ENCODE data around the gene LRCOL1. TPM values are rescaled to one million over a fixed set of nuclear protein-coding genes. Genes with fewer than 3 reads are reported as not detected.

The LRCOL1 gene
- total and polyA plus RNA-seq, 2 experiments from 2014 or later: 1.7 TPM; not detected in 1

DNA sequence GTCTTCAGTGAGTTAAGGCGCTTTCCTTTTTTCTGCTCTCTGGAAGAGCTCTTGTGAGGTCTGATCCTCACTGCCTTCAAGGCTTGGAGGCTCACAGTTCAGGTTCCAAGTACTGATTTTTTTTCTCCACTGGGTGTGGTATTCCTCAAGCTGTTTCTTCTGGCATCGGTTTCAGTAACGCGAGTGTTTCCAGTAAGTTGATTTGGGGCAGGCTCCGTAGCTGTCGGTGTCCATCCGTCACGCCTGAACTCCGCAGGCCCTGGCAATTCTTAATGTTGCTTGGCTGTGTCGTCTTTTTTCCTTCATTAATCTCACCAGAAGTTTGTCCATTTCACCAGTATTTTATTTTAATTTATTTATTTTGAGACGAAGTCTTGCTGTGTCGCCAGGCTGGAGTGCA lies 30.6 kb downstream of the LRCOL1 start (continued):
- TF ChIP-seq, protein P1, sequence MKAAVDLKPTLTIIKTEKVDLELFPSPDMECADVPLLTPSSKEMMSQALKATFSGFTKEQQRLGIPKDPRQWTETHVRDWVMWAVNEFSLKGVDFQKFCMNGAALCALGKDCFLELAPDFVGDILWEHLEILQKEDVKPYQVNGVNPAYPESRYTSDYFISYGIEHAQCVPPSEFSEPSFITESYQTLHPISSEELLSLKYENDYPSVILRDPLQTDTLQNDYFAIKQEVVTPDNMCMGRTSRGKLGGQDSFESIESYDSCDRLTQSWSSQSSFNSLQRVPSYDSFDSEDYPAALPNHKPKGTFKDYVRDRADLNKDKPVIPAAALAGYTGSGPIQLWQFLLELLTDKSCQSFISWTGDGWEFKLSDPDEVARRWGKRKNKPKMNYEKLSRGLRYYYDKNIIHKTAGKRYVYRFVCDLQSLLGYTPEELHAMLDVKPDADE (IDR thresholded peaks at IDR 0.05): no peak
- no peak for TF ChIP-seq STAT1 (IDR thresholded peaks at IDR 0.05; ENCODE audit: unreplicated experiment)
- no peak for TF ChIP-seq NANOG (IDR thresholded peaks at IDR 0.05; ENCODE audit: borderline replicate concordance)
- TF ChIP-seq, protein P2, sequence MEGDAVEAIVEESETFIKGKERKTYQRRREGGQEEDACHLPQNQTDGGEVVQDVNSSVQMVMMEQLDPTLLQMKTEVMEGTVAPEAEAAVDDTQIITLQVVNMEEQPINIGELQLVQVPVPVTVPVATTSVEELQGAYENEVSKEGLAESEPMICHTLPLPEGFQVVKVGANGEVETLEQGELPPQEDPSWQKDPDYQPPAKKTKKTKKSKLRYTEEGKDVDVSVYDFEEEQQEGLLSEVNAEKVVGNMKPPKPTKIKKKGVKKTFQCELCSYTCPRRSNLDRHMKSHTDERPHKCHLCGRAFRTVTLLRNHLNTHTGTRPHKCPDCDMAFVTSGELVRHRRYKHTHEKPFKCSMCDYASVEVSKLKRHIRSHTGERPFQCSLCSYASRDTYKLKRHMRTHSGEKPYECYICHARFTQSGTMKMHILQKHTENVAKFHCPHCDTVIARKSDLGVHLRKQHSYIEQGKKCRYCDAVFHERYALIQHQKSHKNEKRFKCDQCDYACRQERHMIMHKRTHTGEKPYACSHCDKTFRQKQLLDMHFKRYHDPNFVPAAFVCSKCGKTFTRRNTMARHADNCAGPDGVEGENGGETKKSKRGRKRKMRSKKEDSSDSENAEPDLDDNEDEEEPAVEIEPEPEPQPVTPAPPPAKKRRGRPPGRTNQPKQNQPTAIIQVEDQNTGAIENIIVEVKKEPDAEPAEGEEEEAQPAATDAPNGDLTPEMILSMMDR (conservative IDR thresholded peaks at IDR 0.05; ENCODE audit: low read depth in 2 of 2): no peak

DNA sequence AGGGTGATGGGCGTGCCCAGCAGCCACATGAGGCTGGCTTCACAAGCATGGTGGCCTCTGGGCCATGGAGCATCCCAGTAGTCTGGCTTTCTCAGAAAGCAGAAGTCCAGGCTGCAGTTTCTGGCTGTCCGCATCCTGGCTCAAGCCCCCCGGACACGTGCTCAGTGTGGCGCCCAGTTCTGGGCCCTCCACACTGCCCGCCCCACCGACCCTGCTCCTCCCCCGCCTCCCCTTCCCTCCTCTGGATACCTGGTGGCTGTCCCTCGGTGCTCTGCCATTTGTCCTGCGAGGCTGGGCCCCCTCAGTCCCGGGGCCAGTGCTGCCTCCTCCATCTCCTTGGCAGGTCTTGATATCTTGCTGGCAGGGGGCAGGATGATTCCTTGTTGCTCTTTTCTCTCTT lies 31.6 kb downstream of the LRCOL1 start:
- Mint-ChIP-seq H3K9me3 (no peaks in the 10 kb centered on the region), H3K4me3 (no peak overlapping the region; the same call in 2 of the 3 replicates), H3K27me3 (ENCODE audit: insufficient read depth, low read depth, poor library complexity) (peaks cover 35% of the 10 kb centered on the region), H3K4me1 (peaks cover 5% of the 10 kb centered on the region), H3K36me3 (ENCODE audit: low read depth) (peaks cover 40% of the 10 kb centered on the region), H3K27ac (no peak overlapping the region)
- no peak for TF ChIP-seq CREB1 (CRISPR knock-in tag; IDR thresholded peaks at IDR 0.05; ENCODE audit: low read depth)
- no peak for TF ChIP-seq JUNB (IDR thresholded peaks at IDR 0.05; ENCODE audit: unreplicated experiment)
- TF ChIP-seq ZNF114 (CRISPR knock-in tag; IDR thresholded peaks at IDR 0.05): no peak
- ATAC-seq (no peak), DNase-seq (ENCODE audit: low spot score) (no peak)
- Histone ChIP-seq H3K4me2 (no peak overlapping the region), H3K27ac (ENCODE audit: low read depth) (no peak overlapping the region), H3F3A (replicated peaks; ENCODE audit: low read depth) (peaks cover 20% of the 10 kb centered on the region), H4K20me1 (replicated peaks; ENCODE audit: insufficient read depth) (peaks cover 21% of the 10 kb centered on the region), H3K79me2 (replicated peaks; ENCODE audit: insufficient read depth) (no peaks in the 10 kb centered on the region), H2AFZ (no peak overlapping the region), H3K27me3 (ENCODE audit: insufficient read depth) (peaks cover 4% of the 10 kb centered on the region), H3K4me1 (ENCODE audit: insufficient read depth) (peaks cover under 1% of the 10 kb centered on the region), H3K36me3 (ENCODE audit: insufficient read depth) (no peaks in the 10 kb centered on the region), H3K4me3 (no peak overlapping the region), H3K9me2 (ENCODE audit: insufficient read depth) (no peaks in the 10 kb centered on the region)

DNA sequence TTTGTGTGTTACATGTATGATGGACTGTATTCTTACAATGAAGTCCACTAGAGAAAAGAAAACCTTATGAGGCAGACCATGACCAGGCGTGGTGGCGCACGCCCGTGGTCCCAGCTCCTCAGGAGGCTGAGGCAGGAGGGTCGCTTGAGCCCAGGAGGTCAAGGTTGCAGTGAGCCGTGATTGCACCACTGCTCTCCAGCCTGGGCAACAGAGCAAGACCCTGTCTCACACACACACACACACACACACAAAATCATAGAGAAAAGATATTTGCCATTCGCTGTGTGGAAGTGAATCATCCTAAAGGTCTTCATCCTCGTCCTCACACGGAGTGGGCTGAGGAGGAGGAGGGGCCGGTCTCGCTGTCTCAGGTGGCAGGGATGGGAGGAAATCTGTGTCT lies 32.3 kb downstream of the LRCOL1 start:
- Histone ChIP-seq H3F3A (replicated peaks; ENCODE audit: low read depth) (peaks cover 20% of the 10 kb centered on the region), H3K27me3 (ENCODE audit: insufficient read depth) (peaks cover 2% of the 10 kb centered on the region; the same call in 1 of the 2 replicates), H3K9me2 (ENCODE audit: insufficient read depth) (no peaks in the 10 kb centered on the region), H3K27ac (ENCODE audit: low read depth) (no peak overlapping the region), H3K36me3 (ENCODE audit: insufficient read depth) (no peaks in the 10 kb centered on the region), H3K4me3 (no peak overlapping the region), H4K20me1 (replicated peaks; ENCODE audit: insufficient read depth) (peaks cover 22% of the 10 kb centered on the region), H3K79me2 (replicated peaks; ENCODE audit: insufficient read depth) (no peaks in the 10 kb centered on the region), H2AFZ (no peak overlapping the region), H3K4me2 (no peak overlapping the region), H3K4me1 (ENCODE audit: insufficient read depth) (no peaks in the 10 kb centered on the region)
- H3K36me3 Mint-ChIP-seq (ENCODE audit: low read depth): peaks cover 40% of the 10 kb centered on the region
- ATAC-seq (no peak), DNase-seq (ENCODE audit: low spot score) (no peak)
- TF ChIP-seq, protein P2 (conservative IDR thresholded peaks at IDR 0.05; ENCODE audit: low read depth in 2 of 2): no peak
- TF ChIP-seq, protein P1 (IDR thresholded peaks at IDR 0.05): no peak
- no peak for TF ChIP-seq EZH2 (IDR thresholded peaks at IDR 0.05; ENCODE audit: low read depth, unreplicated experiment)
- TF ChIP-seq, protein P3, sequence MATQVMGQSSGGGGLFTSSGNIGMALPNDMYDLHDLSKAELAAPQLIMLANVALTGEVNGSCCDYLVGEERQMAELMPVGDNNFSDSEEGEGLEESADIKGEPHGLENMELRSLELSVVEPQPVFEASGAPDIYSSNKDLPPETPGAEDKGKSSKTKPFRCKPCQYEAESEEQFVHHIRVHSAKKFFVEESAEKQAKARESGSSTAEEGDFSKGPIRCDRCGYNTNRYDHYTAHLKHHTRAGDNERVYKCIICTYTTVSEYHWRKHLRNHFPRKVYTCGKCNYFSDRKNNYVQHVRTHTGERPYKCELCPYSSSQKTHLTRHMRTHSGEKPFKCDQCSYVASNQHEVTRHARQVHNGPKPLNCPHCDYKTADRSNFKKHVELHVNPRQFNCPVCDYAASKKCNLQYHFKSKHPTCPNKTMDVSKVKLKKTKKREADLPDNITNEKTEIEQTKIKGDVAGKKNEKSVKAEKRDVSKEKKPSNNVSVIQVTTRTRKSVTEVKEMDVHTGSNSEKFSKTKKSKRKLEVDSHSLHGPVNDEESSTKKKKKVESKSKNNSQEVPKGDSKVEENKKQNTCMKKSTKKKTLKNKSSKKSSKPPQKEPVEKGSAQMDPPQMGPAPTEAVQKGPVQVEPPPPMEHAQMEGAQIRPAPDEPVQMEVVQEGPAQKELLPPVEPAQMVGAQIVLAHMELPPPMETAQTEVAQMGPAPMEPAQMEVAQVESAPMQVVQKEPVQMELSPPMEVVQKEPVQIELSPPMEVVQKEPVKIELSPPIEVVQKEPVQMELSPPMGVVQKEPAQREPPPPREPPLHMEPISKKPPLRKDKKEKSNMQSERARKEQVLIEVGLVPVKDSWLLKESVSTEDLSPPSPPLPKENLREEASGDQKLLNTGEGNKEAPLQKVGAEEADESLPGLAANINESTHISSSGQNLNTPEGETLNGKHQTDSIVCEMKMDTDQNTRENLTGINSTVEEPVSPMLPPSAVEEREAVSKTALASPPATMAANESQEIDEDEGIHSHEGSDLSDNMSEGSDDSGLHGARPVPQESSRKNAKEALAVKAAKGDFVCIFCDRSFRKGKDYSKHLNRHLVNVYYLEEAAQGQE (IDR thresholded peaks at IDR 0.05; ENCODE audit: unreplicated experiment): no peak
- H3K4me3 Mint-ChIP-seq: no peak overlapping the region; the same call in 2 of the 3 replicates
- H3K27ac Mint-ChIP-seq: no peak overlapping the region
- peaks cover 3% of the 10 kb centered on the region; the same call in 1 of the 3 replicates for H3K4me1 Mint-ChIP-seq
- no peaks in the 10 kb centered on the region for H3K9me3 Mint-ChIP-seq
- H3K27me3 Mint-ChIP-seq (ENCODE audit: insufficient read depth, low read depth, poor library complexity): peaks cover 32% of the 10 kb centered on the region
